ENCODE results near the gene PAX2. TPM values are rescaled to one million over a fixed set of nuclear protein-coding genes. Genes with fewer than 3 reads are reported as not detected.

The PAX2 gene
- polyA plus RNA-seq, 3 donors, result 130 to 141 (median 133) TPM

DNA sequence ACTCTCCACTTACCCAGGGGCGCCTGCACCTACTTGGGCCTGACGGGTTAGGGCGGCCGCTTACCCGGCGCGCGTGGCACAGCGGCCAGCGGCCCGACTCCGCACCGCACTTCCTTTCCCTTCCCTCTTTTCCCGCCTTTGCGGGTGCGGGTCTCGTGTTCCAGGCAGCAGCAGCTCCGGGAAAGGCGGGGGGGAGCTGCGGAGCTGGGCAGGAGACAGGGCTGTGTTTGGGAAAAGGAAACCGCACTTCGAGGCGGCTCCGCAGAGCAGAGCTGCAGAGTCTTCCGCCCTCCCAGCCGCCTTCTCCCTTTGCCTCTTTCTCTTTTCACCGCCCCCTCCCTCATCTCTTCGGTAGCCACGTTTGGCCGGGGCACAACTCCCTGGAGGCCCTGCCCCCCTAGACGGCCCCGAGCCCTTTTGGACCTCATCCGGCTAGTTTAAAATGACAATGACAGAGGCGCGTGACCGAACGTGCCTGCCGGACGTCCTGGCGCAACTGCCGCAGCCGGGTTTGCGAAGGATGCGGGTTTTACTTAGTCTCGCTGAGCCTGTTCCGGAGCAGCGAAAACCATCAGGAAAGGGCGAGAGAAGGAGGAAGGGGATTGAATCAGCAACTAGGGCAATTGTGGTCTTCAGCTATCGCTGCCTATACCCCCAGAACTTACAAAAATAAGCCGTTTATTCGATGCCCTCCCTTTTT, 7.9 kb upstream of the PAX2 start:
- DNase-seq (ENCODE audit: low read depth in 3 of 3, low spot score in 2 of 3), result no peak

DNA sequence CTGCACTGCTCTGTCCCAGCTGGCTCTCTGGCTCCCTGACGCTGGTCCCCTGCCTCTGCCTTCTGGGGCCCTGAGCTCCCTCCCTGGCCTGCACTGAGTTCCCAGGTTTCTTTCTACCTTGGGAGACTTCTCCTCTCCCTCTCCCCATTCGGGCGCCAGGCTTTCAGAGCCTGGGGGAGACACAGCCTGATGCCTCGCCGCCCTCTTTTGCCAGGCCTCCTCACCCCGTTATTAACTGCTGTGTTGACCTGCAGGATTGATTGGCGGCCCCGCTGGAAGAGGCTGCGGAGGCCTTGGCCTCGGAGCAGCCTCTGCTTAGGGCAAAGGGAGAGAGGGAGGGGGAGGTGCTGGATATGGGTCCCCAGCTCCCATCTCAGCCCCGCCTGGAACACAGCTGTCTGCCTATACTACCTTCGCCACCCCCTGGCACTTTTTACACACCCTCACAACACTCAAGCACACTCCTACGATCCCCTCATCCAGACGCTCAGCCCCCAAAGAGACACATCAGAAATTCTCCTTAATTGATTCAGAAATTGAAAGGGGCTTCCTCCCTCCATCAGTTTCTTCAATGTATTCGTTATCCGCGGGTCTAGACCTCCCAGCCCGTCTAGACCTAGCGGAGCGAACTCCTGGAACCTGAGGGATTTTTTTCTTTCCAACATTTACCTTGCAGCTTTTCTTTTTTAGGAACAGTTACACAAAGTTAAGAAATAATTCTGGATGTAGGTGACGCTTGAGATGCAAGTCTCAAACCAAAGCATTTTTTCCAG, 7.1 kb upstream of the PAX2 start:
- DNase-seq (ENCODE audit: low read depth in 3 of 3, low spot score in 2 of 3), result no peak

DNA sequence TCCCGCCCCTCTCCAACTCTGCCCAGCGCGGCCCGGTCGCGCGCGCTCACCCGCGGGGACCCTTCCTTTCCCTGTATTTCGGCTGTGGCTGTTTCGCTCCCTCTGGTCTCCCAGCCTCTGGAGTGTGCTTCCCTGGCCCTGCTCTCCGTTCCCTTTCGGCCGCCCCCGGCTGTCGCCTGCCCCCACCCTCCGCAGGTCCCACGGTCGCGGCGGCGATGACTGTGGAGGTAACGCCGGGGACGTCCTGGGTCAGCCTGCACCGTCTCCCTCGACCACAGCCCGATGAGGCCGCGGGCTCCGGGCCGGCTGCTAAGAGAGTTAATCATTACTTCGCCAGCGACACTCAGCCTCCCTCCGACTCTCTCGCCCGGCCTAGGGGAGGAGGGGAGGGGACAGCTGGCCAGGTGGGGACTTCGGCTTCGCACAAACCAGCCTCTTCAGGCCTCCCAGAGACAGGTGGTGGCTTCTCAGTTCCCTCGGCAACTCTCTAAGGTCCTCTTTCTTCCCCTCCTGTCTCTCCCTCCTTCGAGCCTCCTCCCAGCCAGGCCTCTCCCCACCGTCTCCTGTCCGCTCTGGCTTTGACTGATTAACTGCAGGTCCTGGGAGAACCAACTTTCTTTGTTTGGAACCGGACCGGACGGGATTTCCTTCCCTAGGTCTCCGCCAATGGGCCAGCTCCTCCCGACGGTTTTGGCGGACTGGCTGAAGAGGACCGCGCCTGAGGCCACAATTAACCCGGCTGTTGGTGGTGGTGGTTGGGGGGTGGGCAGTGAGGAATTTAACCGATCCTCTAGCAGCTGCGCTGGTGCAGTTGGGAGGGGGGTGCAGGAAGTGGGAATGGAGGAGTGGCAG, 5.6 kb upstream of the PAX2 start:
- no peak for DNase-seq (ENCODE audit: low read depth in 3 of 3, low spot score in 2 of 3)

DNA sequence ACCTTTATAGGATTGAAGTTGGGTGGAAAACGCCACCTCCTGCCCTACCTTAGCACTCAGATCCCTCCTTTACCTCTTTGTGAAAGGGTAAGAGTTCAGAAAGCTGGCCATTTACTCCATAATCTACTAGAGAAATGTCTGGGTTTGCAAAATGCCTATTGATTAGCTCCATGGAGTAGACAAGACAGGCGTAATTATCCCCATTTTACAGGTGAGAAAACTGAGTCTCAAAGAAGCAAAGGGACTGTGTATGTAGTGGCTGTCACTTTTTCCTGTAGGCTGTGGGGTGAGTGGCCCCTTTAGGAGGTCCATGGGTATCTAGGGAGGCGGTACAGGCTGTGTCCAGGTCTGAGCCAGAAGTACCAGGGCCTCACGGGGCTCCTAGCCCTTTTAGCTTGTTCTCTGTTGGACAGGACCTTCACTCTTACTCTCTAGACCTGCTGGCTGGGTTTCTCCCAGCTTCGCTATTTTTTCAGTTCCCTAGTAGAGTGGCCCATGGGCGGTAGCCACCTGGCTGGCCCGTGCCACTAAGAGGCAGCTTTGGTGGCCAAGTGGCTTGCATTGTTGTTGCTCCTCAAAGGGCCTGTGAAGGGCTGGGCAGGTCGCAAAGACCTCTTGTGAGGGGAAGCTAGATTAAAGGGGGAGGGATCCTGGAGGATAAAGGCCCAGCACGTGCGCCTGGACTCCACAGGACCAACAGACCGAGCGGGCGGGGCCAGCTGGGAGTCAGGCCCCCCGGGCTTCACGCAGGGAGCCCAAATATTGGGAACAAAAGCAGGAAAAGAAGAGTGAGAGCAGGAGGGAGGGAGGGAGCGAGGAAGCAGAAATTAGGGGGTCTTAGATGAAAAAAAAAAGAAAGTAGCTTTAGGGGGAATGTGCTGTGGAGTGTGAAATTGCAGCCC, 4.7 kb upstream of the PAX2 start:
- no peak for DNase-seq (ENCODE audit: low read depth in 3 of 3, low spot score in 2 of 3)

DNA sequence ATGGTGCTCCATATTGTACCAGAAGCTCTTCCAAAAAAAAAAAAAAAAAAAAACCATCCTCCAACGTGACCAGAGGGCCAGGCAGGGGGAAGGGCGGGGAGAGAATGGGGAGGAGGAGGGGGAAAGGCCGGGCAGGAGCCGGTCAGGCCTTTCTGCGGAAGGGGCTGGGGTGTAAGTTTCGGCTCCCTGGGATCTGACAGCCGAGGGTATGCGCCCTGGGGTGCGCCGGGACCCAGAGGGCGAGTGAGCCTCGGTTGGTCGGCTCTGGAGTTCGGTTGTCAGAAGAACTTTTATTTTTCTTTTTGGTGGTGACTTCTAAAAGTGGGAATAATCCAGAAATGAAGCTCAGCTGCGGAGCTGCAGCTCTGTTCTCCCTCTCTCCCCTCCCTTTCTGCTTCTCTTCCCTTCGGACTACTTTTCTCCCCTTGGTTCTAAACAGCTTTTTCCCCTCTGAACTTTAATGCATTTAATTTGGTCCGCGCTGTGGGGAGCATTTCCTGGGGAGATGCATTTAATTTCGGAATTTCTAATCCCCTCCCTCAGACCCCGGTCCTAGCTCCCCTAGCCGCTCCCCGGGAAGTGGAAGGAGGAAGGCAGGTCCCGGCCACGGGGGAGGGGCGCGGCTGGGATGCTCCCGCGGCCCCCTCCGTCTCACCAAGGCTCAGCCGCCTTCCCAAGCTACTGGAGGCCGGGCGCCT, 3.9 kb upstream of the PAX2 start:
- DNase-seq (ENCODE audit: low read depth in 3 of 3, low spot score in 2 of 3), result no peak

DNA sequence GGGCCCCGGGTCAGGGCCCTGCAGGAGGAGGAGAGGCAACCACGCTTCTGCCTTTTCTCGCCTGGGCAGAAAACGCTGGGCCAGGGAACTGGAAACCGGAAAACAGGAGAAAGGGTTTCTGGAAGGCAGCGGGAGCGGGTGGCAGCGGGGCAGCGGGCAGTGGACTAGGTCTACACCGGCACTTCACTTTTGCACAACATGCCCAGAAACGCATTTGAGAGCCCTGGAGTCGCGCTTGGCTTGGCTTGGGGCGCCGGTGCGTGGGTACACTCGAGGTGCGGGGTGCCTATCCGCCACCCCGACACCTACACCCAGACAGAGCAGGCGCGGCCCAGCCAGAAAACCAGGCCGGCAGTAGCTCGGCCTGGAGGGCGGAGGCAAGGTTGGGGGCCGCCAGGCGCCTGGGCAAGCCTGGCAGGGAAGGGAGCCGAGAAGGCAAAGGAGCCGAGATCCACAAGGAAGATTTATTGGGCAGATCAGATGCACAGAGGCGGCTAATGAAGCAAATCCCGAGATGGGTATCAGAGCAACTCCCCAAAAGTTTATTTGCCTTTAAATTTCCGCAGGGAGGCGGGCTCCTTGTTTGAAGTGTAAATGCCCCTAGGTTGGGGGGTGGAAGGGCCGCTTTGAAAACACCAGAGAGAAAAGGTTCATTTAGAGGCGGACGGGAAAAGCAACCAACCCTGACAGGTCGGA, 3.2 kb upstream of the PAX2 start:
- peak in 2 of 3 donors; percentile 83 for DNase-seq (ENCODE audit: low read depth in 3 of 3, low spot score in 2 of 3)

DNA sequence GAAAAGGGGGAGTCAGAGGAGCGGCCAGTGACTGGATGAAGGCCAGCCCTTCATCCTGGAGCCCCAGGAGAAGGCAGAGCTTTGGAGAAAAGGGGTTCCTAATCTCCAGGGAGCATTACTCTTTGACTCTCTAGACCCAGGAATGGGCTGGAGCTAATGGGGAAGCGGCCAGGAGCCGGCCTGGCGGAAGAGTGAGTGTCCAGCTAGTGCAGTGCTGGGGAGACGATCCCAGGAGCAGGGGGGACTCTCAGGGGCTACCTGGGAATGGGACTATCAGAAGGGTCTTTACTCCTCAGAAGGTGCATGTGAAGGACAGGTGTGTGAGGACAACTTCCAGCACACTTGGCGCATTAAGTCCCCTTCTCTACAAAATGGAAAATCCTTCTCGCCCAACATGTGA, 2.4 kb upstream of the PAX2 start:
- no peak for DNase-seq (ENCODE audit: low read depth in 3 of 3, low spot score in 2 of 3)

DNA sequence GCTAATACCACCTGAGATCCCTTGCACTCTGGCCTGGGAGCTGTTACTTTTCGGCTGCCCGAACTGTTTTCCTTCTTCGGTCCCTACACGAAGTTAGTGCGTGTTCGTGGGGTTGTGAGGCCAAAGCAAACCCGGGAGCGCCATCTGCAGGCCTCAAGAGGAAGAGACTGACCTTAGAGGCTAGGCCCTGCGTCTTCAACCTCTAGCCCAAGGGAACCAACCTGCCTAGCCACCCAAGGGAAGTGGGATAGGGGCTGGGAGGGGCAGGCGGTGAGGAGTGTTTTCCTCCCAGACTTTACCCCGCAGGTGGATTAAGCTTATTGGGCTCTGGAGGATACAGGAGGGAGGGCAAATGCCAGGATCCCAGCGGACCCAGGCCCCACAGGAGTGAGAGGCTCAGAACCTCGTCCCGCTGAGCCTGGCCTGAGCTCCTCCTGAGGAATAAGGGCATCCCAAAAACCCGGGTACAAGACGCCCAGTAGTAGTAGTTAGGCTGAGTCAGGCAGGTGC, 1.7 kb upstream of the PAX2 start:
- DNase-seq (ENCODE audit: low read depth in 3 of 3, low spot score in 2 of 3), result peak in 1 of 3 donors; percentile 80

DNA sequence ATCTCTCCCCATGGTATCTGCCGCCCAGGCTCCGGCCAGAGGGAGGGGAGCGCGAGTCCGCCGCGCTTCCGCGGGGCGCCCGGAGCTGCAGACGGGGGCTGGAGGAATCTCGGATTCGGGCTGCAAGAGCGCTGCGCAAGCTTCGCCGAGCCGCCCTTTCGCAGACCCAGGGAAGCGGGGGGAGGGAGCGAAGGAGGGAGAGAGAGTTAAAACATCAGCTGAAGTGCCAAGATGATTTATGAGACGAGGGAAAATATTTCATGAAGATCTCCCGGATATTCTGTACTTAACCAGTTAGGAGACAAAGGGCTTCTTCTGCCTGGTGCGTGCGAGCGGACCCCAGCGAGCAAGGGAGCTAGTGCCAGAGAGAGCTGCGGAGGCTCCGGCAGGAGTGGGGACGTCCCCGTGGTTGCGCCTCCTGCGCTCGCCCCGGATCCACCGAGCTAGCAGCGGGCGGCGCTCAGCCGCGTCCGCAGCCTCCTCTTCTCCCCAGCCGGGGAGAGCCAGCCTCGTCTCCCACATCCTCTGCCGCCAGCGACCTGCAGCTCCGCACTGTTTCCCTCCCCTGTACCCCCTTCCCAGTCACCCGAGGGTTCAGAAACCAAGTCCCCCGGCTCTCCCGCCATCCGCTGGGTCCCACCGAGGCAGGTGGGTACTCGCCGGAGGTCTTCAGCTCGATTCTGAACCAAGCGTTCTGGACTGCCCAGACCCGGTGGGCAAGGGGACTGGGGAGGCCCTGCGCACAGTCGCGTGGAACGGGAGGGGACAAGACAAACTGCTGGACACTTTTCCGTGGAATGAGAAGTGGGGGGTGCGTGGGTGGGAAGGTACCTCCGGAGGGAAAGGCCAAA, 1.0 kb upstream of the PAX2 start:
- no peak for DNase-seq (ENCODE audit: low read depth in 3 of 3, low spot score in 2 of 3)

DNA sequence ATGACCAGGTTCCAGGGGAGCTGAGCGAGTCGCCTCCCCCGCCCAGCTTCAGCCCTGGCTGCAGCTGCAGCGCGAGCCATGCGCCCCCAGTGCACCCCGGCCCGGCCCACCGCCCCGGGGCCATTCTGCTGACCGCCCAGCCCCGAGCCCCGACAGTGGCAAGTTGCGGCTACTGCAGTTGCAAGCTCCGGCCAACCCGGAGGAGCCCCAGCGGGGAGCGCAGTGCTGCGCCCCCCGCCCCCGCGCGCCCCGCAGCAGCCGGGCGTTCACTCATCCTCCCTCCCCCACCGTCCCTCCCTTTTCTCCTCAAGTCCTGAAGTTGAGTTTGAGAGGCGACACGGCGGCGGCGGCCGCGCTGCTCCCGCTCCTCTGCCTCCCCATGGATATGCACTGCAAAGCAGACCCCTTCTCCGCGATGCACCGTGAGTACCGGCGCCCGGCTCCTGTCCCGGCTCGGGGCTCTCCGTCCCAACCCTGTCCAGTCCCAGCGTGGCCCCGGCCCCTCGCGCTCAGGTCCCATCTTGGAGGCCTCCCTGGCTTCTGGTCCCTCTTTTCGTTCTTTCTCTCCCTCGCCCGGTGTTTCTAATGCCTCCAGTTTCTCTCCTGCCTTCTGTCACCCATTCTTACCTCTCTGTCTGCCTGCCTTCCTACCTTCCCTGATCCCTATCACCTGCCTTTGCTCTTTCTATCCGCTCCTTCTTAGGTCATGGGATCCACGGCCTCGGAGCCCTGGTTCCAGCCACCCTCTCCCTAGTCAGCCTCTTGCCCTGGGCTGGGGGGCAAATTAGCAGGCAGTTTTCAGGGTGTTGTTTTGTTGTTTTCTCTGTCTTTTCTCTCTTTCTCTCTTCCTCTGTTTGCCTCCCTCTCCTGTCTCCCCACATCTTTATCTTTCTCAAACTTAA, 751 bp downstream of the PAX2 start:
- DNase-seq (ENCODE audit: low read depth in 3 of 3, low spot score in 2 of 3), result no peak

DNA sequence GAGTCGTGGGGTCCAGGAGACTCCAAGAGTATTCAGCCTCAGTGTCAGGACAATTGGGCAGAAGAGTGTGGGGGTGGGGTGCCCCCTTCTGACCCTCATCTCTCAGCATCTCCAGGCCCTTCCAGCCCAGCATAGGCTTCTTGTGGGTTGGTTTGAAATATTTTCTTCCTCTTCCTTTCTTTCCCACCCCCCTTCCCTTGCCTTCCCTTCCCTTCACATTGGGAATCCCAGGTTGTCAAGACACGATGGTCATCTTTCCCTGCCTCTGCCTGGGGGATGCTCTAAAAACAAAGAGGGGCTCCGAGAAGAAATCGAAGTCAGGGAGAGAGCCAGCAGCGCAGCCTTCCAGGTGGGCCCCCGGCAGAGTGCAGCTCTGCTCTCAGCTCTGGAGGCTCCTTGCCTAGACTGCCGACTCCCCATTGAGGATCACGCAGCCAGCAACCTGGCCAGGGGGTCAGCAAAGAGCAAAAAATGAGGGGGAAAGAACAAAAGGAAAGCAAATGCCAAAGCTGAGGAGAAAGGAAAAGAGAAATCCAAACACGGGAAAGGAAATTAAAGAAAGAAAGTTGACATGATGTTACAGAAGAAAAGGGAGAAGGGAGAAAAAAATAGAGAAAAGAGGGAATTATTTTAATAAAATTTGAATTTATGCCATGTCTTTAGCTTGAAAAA, 1.5 kb downstream of the PAX2 start:
- DNase-seq (ENCODE audit: low read depth in 3 of 3, low spot score in 2 of 3), result no peak

DNA sequence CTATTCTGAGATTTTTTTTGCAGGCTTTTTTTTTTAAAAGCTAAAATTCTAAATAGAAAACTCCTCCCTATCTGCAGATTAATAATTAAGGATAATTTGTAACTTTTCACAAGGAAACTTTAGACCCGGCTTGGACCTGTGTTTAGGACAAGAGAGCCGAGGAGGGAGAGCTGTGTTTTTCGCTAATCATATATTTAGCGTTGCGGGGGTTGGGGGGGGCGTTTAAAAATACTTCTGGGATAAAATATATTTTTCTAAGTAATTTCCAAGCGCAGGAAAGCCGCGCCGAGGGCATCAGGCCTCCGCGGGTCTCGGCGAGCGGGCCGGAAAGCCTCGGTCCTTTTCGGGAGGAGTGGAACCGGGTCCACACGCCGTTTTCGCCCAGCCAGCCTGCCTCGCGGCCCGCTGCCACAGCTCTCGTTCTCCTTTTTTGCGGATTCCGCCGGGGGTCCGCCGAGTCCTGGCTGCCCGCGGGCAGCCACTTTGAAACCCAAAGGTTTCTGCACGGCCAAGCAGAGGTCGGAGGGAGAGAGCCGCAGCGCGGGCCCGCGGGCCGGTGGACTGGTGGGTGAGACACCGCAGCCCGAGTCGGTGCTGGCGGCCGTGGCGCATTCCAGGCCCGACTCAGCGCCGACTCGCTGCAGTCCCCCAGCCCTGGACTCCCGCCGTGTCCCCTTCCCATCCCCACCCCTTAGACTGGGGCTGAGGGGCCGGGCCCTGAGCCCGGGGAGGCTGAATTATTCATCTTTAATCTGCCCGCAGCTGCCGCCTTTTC, 2.3 kb downstream of the PAX2 start:
- DNase-seq (ENCODE audit: low read depth in 3 of 3, low spot score in 2 of 3), result no peak

DNA sequence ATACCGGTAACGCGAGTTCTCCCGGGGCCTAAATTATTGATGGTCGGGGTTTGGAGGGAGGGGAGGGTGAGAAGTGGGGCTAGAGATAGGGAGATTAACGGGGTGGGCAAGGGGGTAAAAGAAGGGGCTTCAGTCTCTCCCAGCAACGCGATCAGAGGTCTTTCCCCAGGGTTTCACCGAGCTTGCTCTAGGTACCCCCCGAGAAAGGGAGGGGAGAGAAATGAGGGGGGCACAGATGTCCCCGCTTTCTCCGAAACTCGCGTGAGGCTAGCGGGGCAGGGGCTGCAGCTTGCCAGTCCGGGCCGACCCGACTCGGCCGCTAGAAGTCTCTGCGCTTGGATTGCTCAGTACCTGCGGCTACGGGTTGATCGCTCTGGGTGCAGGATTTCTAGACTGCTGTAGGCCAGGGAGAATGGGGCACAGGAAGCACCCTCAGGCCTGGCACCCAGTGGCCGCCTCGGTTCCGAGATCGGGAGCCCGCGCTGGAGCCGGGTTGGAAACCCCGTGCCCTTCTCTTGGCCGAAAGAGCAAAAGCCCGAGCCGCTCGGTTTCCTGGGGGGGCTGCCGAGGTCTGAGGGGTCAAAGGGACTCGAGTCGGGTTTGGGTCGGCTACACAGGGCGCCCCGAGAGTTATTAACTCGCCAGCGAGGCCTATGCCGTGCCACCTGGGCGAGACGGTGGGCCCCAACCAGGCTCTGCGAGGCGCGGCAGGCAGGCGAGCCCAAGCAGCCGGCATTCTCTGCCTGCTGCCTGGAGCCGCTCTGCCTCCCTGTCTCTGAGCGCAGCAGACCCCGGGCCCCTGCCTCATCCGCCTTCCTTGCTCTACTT, 3.1 kb downstream of the PAX2 start:
- DNase-seq (ENCODE audit: low read depth in 3 of 3, low spot score in 2 of 3), result no peak

DNA sequence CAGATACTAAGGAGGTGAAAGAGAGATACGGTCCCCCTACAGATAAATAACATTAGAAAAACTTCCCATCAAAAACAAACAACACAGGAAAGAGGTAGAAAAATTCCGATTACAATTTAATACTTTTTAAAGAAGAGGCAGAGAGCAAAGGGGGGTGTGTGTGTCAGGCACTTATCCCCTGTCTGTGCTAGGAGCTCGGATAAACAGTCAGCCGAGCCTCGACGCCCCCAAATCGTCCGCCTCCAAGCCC, 3.6 kb downstream of the PAX2 start:
- DNase-seq (ENCODE audit: low read depth in 3 of 3, low spot score in 2 of 3), result no peak

Measured in right renal cortex interstitium (tissue), 3 donors.